GM19328 (cell line): ENCODE measurements around the gene ZNF423.

Source experiments
- ATAC-seq: cut with Tn5 transposase; IDR thresholded peaks from one replicate; pipeline ENCODE4 v1.9.1; 2021; ENCODE audit warnings: mild to moderate bottlenecking, moderate library complexity; ENCODE audit not compliant: unreplicated experiment

Gene ZNF423

DNA sequence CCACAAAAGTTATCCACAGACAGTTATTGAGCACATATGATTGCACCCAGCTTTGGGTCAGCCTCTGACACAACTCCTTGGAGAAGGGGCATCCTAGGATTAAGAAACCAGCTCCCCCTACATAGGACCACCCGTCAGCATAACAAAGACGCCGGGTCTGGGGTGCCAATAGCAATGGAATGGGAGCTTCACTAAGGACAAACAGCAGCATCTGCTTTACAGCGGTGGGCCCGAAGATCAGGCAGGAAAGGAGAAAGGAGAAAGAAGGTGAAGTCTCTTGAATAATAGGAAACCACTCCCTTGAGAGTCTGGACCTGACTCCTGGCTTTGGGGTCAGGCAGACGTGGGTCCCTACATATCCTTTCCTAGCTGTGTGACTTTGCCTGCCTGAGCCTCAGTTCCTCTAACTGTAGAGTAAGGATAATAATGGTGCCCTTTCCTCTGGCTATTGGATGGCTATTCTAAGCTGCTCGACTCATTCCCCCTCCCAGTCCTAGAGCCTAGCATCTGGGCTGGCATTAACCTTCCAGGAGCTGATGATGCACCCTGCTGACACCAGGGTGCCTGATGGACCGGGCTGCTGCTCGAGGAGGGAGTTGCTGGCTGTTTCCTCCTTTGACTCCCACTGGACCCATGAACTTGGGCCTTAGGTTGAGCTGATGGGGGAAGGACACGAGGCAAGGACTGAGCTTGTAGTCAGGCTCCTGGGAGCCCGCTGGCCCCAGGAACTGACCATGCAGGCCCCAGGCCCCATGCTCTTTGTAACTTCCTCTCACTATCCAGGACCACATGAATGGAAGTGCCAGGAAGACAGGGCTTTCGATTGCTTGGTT lies 388.2 kb downstream of the ZNF423 start:
- no peak for ATAC-seq

DNA sequence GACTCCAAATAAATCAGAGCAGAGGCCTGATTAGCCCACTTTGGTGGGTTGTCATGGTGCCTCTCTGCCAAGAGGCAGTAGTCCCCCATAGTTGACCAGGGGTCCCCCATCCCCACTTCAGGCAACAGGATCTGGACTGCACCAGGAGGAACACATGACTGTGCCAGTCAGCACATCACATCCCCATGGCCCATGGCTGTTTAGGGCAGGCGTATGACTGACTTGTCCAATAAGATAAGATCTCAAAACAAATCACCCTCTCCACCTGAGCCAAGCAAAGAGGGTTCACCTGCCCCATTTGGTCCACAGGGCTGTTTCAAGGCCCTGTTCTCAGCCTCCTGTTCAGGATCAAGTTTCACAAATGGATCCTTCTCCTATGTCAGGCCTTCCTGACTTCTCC lies 389.0 kb downstream of the ZNF423 start:
- no peak for ATAC-seq

DNA sequence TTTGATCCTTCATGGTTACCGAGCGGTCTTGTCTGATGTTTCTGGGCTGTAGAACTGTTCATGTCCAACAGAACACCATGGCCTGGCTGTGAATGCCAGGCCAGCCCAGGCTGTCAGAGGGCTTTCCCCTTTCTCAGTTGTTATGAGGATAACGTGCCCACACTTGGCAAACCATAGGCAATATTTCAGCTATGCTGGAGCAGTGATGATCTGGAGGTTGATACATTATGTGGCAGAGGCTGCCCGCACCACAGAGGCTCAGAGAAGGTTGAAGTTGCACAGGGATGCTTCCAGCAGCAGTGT lies 389.4 kb downstream of the ZNF423 start:
- no peak for ATAC-seq

DNA sequence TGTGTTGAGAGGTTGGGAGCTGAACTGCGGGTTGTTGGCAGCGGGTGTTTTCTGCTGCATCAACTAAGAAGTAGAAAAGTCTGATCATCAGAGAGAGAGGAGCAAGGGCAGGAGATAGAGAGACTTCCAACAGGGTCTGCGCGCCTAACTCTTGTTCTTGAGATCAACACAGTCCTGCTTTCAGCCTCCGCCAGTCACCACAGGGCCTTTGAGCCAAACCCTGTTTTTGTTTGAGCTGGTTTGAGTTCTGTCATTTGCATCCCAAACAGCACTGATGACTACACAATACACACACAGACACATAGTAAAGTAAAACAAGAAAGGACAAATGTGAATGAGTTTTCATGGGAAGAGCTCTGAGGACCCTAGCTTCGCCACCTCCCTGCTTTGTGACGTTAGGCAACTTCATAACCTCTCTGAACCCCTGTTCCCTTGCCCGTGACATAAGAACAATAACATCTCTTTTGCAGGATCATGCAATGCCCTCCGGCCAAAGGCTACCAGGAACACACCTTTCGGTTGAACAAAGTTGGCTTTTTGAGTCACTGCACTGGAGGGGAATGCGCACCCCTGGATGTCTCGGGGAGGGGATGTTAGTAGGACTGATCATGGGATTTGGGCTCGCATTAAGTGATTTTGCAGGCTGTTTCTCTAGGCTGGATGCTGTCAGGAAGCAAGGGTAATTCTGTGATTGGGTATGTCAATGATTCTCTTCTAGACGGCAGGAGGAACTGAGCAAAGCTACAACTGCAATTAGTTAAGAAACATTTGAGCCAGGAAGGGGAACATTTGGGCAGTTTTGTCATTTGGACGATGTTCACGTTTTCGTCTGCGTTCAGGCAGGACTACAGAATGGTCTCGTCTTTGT lies 390.0 kb downstream of the ZNF423 start:
- ATAC-seq, result no peak

DNA sequence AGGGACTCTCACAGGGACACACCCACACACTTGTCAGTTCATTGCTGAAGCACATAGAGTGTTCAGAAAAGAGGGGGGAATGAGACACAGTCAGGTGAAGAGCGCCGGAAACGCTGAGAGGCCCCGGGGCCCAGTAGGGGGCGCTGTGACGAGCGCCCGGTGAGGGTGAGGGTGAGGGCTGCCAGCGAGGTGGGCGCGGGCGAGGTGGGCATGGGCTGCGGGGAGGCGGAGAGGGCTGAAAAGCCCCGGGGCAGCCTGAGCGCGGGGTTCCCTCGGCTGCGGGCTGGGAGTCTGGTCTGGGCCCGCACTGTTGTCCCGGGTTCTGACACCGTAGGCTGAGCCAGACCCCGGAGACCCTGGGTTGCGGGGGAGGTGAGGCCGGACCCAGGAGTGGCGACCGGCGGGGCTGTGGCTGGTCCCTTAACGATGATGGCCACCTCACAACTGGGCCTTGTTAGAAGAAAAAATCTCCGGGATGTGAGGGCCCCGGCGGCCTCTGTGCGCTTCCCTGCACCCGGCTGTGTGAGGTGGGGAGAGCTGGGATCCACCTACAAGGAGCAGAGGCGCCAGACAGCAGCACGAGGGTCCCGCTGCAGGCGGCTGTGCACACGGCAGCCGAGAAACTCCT lies 390.9 kb downstream of the ZNF423 start:
- no peak for ATAC-seq

DNA sequence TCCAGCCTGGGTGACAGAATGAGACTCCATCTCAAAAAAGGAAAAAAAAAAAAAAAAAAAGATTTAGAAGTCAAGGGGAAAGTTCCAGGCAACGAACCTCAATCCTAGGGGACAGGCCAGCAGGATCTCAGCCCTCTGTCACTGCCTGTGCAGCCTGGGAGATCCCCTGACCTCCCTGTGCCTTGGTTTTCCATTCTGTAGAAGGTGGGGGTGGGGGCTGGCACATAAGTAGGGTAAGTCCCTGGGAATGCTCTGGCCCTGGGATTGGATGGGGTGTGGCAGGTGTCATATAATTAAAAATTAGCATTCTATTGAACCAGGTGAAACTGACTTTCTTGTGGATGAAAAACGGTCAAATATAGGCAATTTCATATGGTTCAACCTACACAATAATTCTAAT lies 391.8 kb downstream of the ZNF423 start:
- ATAC-seq, result no peak

DNA sequence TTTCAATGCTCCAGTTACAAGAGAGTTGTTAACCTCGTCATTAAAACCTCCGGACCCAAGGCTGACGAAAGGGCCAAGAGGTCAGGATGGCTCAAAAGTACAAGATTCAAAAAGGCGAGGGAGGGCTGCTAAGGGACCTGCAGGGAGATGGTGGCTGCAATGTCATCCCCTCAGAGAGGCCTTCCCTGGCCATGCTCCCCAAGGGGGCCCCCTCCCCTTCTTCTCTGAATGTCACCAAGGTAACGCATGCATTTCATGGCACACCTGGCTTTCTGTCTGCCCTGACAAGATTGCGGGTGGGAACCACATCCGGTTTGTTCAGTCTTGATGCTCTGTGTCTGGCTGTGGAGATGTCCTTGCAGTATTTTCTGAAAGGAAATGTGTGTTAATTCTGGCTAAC lies 392.4 kb downstream of the ZNF423 start:
- peak; percentile 94 for ATAC-seq

DNA sequence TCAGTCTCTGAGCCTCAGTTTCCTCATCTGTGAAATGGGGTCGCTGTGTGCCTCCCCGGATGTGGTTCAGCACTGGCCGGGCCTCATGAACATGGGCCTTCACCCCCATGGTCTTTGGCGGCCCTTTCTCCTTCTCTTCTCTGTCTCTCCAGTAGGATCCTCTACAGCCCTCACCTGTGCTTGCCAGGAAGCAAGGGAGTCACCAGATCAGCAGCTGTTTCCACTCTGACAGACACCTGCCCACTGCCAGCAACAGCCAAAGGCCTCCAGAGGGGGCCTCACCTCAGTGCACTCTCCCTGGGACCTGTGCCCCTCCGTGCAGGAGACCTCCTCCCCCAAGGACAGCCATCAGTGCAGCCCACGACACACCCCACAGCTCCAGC lies 392.9 kb downstream of the ZNF423 start:
- no peak for ATAC-seq

DNA sequence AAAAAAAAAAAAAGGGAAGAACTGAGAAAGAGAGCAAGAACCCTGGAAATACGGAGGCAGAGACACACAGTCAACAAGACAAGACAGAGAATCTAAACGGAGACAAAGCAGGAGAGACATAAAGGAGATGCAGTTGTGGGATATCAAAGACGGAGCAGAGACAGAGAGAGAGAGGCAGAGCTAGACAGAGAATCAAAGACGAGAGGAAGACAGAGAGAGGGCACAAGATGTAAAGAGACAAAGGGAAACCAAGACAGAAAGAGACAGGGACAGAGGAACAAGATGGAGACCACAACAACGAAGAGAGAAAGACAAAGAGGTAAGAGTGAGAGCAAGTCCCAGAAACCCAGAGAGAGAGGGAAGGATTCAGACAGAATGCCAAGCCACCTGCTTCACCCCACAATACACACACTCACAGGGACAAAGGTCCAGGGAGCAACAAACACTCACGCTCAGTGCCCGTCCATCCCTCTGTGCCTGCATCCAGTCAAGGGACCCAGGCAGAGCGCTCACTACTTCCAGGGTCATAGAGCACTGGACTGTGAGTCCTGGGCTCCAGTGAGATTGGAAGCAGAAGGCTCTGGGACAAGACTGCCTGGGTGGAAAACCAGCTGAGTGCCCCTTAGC lies 393.4 kb downstream of the ZNF423 start:
- no peak for ATAC-seq

DNA sequence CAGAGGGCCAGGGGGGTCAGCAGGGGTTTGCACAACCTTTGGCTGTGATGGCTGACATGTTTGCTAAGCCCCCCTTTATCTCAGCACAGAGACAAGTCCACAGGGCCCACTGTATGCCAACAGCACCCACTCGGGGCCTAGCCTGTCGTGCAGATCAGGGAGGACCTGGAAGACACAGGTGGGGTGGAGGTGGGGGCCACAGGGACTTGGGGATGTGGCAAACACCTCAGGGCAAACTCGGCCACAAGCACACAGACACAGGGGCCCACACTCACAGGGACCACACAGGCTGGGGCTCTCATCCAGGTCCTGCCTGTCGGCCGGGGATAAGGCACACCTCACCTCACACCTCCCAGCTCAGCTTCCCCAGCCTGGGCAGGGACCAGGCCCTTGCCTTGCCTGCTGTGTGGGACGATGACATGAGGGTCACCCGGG lies 394.4 kb downstream of the ZNF423 start:
- ATAC-seq, result no peak

DNA sequence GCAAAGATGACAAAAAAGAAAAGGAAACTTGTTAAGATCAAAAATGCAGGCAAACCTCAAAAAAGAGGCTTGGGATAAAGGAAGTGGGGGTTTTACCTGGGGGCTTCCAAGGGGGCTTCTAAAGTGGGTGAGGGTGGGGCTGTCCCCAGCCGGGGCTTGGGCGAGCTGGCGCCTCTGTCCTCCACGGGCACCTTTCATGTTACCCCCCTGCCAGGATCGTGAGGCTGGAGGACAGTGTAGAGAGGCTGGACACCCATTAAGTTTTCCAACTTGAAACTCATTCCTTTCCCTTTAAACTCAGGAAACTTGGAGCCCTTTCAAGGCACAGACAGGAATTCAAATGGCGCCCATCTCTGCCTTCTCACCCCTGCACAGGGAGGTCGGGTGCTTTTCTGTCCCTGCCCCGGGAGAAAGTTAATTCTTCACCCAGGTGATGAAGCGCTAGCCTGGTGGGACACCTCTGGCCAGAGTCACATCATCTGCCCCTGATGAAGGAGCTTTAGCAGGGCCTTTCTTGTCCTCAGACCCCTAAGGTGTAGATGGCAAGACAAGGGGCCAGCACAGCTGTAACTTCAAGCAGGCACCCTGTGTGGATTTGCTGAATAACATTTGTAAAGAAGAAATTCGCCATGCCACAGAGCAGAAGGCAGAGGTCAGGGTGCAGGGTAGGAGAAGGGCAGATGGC lies 395.0 kb downstream of the ZNF423 start:
- no peak for ATAC-seq

DNA sequence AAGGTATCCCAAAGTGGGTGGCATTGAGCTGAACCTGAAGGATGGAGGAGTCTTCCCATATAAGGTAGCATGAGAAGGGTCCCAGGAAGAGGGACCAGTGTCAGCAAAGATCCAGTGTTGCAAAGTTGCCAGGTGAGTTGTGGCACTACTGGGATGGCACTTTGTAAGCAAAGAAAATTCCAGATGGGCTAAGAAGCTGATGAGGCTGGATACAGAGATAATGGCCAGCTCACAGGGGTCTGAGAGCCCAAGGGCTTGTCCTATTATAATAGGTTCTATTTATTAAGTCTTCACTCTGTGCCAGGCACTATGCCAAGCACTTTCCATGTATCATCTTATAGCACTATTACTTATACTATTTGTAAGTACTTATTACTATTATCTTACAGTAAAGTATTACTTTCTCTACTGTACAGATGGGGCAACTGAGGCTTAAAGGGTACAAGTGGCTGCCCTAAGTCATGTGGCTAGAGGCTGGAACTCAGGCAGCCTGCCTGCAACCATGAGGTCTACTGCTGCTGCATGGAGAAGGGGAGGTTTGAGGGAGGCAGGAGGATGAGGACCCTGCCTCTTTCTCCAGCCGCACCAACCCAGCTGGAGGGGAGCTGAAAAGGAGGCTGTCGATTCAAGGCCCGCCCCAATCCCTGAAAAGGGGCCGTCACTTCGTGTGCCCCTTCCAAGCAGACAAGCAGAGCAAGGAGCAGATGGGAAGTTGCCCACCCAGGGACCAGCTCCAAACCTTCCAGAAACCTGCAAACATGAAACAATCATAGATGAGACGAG lies 395.8 kb downstream of the ZNF423 start:
- ATAC-seq, result no peak

DNA sequence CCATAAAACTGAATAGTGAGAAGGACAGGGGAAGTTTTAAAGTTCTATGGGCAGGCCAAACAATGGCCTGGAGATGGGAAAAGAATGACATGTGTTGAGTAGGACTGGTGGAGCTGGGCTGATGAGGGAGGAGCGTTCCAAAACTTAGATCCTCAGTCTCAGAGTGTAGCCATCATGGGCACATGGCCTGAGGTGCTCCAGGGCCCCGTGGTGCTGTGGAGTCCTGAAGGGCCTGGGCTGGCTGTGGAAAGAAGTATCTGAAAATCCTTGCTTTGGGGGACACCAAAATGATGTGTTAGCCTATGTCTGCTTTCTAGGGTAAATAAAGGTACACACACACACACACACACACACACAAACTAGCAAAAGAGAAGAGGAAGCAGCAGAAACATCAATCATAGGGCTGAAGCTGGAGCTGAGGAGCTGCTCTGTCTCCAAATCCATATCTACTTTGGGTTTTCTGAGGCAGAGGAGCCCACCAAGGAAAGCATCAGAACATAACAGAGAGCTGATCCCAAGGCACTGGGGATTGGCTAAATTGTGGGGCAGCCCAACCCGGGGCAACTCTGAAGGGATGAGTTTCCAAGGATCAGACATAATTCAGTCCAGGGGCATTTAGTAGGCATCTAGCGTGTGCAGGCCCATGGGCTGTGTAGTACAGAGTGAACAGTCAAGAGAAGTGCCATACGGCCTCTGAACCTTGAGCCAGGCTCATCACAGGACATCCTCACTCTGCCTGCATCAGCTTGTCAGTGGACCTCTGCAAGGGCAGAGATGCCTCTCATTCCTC lies 397.1 kb downstream of the ZNF423 start:
- ATAC-seq, result no peak

DNA sequence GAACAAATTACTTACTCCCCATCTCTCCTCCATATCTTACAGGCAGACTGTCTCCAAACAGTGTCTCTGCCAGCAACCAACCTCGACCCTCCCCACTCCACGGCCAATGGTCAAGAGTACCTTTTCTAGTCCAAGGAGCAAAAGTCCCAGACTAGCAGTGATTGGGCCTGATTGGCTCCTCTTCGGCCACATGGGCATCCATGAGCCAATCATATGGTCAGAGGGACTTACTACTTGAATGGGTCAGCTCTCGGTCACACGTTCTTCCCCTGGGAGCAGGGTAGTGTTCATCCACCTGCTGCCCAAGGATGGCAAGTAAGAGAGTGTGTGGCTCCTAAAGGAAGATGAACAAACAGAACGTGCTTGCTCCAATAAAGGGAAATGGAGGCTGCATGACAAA lies 397.7 kb downstream of the ZNF423 start:
- no peak for ATAC-seq

DNA sequence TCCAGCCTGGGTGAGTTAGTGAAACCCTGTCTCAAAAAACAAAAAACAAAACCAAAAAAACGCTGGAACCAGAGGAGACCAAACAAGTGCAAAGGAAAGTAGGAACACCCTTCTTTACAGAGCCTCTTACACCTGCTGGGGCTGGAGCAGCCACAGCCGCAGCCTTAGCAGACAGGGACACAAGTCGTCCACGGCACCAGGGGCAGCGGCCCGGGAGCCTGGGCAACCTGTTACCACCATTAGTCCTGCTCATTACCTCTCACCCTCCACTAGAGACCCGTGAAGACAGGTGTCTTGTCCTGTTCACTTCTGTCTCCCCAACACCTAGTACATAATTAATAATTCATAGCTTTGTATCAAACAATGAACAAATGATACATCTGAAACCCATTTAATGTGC lies 398.7 kb downstream of the ZNF423 start:
- no peak for ATAC-seq

DNA sequence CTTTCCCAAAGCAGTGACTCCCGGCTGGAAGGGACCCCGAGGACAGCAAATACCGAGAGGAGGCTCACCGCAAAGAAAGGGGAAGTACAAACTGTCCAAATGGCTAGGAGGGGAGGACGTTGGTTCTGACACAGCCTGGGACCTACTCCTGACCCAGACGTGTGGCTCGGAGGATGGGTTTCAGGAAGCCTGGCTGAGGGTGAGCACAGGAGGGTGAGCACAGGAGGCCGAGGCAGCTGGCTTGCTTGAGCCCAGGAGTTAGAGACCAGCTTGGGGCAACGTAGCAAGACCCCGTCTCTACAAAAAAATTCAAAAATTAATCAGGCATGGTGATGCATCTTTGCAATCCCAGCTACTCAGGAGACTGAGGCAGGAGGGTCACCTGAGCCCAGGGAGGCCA lies 399.1 kb downstream of the ZNF423 start:
- ATAC-seq, result no peak

DNA sequence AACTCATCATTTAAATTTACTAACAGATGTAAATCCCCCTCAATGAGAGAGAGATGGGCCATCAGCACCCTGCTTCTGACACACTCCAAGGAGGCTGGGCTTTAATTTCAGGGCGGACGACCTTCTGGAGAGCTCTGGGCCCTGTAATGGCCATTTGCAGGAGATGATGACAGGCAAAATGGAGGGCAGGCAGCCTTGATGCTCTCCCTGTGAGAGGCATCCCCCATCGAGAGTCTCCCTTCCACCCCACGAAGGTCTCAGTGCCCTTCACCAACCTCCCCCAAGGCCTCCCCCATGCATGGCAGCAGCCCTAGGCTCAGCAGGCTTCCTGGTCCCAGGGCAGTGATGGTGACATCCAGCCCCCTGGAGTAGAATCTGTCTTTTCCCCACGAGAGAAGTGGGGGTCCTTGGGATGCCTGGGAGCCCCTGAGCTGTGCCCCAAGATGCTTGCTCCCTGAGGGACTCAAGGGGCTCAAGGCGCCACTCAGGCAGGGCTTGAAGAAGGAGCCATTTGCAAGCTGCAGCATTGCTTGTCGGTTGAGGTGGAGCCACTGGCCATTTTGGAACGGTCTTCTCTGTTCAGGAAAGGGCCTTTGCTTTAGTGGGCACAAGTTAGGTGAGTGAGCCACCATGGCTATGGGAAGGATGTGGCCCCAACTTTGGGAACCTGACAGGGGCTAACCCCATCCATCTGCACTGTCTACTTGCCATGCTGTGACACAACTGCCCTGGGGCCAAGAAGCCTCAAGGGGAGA lies 399.7 kb downstream of the ZNF423 start:
- no peak for ATAC-seq

DNA sequence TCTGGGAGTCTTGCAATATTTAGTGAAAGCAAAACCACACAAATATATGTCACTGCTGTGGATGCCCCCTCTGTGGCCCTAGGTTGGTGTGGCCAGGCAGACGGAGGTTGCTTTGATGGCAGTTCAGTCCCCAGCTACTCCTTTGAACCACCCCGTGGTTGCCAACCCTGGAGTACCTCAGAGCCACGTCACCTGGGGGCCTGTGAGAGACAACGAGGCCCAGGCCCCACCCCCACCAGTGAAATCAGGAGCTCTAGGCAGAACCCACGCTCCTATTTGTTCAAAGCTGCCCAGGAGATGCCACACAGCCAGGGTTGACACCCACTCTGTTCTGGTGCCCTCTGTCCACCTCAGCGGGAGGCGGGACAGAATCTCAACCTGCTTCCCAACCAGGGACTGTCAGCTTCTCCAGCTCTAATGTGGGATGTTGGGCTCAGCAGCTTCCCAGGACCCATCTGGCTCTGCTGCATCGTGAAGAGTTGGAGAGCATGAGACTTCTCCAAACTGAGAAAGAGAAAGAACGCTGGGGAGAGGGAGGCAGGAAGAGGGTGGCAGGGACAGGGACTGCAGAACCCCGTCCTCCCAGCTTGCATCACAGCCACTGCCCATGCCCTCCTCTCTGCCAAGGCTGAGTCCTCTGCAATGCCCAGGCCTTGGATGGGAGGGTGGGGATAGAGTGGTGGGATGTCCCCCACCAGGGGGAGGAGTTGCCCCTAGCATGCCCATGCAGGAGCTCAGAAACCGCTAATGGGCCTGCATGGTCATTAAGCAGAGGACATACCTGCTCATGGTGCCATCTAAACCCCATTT lies 400.5 kb downstream of the ZNF423 start:
- ATAC-seq, result no peak
